ENCODE data around the gene TMX2. TPM values are rescaled to one million over a fixed set of nuclear protein-coding genes. Genes with fewer than 3 reads are reported as not detected.

Gene TMX2
- total RNA-seq, 1 experiment from 2014 or later: 161 TPM

DNA sequence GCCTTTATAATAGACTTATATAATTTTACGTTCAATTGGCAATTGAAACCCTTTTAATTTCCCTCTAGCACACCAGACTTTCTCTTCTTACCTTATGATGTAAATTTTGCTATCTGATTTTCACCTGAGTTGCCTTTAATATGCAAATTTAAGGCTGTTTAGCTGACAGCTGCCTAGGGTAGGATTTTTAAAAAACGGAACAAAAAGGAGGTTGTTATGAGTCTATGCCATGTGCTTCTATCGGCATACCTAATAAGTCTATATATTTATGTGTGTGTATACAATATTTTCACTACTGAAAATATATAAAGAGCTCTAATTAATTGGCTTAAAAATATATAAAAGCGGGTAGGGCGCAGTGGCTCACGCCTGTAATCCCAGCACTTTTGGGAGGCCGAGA is 17.1 kb downstream of the TMX2 start:
- Mint-ChIP-seq H3K27ac (ENCODE audit: low read depth, unreplicated experiment) (no peak overlapping the region), H3K9me3 (ENCODE audit: unreplicated experiment) (no peaks in the 10 kb centered on the region), H3K4me3 (ENCODE audit: unreplicated experiment) (no peak overlapping the region), H3K4me1 (ENCODE audit: insufficient read depth, unreplicated experiment) (peaks cover 10% of the 10 kb centered on the region), H3K27me3 (ENCODE audit: insufficient read depth, unreplicated experiment) (no peaks in the 10 kb centered on the region), H3K36me3 (ENCODE audit: insufficient read depth, unreplicated experiment) (peaks cover 24% of the 10 kb centered on the region)
- TF ChIP-seq, protein P1, sequence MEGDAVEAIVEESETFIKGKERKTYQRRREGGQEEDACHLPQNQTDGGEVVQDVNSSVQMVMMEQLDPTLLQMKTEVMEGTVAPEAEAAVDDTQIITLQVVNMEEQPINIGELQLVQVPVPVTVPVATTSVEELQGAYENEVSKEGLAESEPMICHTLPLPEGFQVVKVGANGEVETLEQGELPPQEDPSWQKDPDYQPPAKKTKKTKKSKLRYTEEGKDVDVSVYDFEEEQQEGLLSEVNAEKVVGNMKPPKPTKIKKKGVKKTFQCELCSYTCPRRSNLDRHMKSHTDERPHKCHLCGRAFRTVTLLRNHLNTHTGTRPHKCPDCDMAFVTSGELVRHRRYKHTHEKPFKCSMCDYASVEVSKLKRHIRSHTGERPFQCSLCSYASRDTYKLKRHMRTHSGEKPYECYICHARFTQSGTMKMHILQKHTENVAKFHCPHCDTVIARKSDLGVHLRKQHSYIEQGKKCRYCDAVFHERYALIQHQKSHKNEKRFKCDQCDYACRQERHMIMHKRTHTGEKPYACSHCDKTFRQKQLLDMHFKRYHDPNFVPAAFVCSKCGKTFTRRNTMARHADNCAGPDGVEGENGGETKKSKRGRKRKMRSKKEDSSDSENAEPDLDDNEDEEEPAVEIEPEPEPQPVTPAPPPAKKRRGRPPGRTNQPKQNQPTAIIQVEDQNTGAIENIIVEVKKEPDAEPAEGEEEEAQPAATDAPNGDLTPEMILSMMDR (IDR thresholded peaks at IDR 0.05; ENCODE audit: unreplicated experiment): no peak
- BruUV-seq (replicated peaks): no TSS peak
- POLR2A ChIA-PET: interaction anchor here (1.3 to 2.1 kb wide), 2 partner anchors 12 to 17 kb away, joined by 7 read pairs; partner anchors contain the start of genes MED19, SELENOH and TMX2
- DNase-seq (ENCODE audit: unreplicated experiment): no peak
- intact Hi-C loops (cut with micrococcal nuclease): no loop called here
- CTCF ChIA-PET: interaction anchor here (0.6 to 0.7 kb wide), 2 partner anchors 53 to 88 kb away, joined by 3 to 5 read pairs; no protein-coding TSS in a partner anchor

DNA sequence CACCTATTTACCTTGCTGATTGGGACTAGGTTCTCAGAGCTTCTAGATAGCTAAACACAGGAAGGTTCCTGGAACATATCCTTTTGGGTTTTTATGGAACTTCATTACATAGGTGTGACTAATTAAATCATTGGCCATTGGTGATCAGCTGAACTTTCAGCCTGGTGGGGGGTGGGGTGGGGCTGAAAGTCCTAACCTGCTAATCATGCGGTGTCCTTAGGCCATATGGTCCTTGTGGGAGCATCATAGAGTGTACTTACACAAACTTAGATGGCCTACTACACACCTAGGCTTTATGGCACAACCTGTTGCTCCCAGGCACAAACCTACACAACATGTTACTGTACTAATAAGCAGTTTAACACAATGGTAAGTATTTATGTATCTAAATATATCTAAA is 20.3 kb downstream of the TMX2 start:
- Mint-ChIP-seq H3K36me3 (ENCODE audit: insufficient read depth, unreplicated experiment) (peaks cover 56% of the 10 kb centered on the region), H3K27ac (ENCODE audit: low read depth, unreplicated experiment) (no peak overlapping the region), H3K4me3 (ENCODE audit: unreplicated experiment) (no peak overlapping the region), H3K4me1 (ENCODE audit: insufficient read depth, unreplicated experiment) (peaks cover 10% of the 10 kb centered on the region), H3K27me3 (ENCODE audit: insufficient read depth, unreplicated experiment) (no peaks in the 10 kb centered on the region), H3K9me3 (ENCODE audit: unreplicated experiment) (no peaks in the 10 kb centered on the region)
- ChIA-PET POLR2A (interaction anchor here (0.5 to 1.6 kb wide), 6 partner anchors 9 to 632 kb away, joined by 3 to 8 read pairs (median 4); partner anchors contain the start of genes CTNND1, MED19, SELENOH and TMX2), CTCF (interaction anchor here (0.9 to 1.7 kb wide), 3 partner anchors 10 to 779 kb away, joined by 3 to 4 read pairs (median 3); no protein-coding TSS in a partner anchor)
- intact Hi-C loops (cut with micrococcal nuclease): no loop called here
- no TSS peak for BruUV-seq (replicated peaks)
- TF ChIP-seq, protein P1 (IDR thresholded peaks at IDR 0.05; ENCODE audit: unreplicated experiment): no peak
- DNase-seq (ENCODE audit: unreplicated experiment): no peak

DNA sequence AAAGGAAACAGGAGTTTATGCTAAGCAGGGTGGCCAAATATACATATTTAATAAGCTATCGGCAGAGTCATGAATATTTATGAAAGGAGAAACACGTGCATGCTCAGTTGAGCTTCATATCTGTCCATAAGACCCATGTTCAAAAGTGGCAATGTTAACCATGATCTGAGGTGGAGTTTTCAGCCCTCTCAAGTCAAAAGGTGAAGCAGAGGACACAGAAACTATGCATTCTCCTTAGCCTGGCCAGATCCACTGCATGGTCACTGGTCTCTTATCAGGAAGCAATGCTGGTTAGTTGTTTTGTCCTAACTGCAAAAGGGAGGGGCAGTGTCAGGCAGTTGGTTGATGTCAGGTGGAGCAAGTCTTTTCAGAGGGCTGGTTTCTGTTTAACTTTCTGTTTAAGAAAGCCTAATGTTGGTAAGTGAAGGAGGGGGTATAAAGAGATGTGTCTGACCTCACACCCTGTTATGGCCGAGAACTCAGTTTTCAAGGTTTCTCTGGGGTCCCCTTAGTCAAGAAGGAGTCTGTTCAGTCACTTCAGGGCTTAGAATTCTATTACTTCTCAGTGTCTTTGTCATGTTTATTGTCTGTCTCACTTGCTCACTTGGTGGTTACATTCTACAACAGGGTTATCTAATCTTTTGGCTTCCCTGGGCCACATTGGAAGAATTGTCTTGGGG is 23.4 kb downstream of the TMX2 start:
- Mint-ChIP-seq H3K4me3 (ENCODE audit: unreplicated experiment) (no peak overlapping the region), H3K4me1 (ENCODE audit: insufficient read depth, unreplicated experiment) (peaks cover 10% of the 10 kb centered on the region), H3K27ac (ENCODE audit: low read depth, unreplicated experiment) (no peak overlapping the region), H3K27me3 (ENCODE audit: insufficient read depth, unreplicated experiment) (no peaks in the 10 kb centered on the region), H3K36me3 (ENCODE audit: insufficient read depth, unreplicated experiment) (peaks cover 64% of the 10 kb centered on the region), H3K9me3 (ENCODE audit: unreplicated experiment) (no peaks in the 10 kb centered on the region)
- intact Hi-C loops (cut with micrococcal nuclease): no loop called here
- ChIA-PET CTCF (interaction anchor here (0.8 to 1.1 kb wide), 3 partner anchors 11 to 65 kb away, joined by 3 read pairs; no protein-coding TSS in a partner anchor), POLR2A (interaction anchor here (0.6 kb wide), 2 partner anchors 24 to 242 kb away, joined by 3 read pairs; partner anchors contain the start of genes MED19 and TMX2)
- TF ChIP-seq, protein P1 (IDR thresholded peaks at IDR 0.05; ENCODE audit: unreplicated experiment): no peak
- no TSS peak for BruUV-seq (replicated peaks)
- DNase-seq (ENCODE audit: unreplicated experiment): no peak

Measured in MCF 10A (cell line).